Esophagus muscularis mucosa (tissue), 4 donors: Measurements from ENCODE around the gene SLTM. TPM values are rescaled to one million over a fixed set of nuclear protein-coding genes. Genes with fewer than 3 reads are reported as not detected.

Experiments used
- DNase-seq: peaks from one replicate; pipeline ENCODE4 v3.0.0-alpha.2; 2017; ENCODE audit errors: extremely low spot score
- H3K27ac ChIP-seq, 4 donors: fragments of 200-600 bp; sonication (generic); replicated peaks in 1 of 4; 1 replicate in 3 of 4; 2 replicates in 1 of 4; pipeline ENCODE4 v1.5.1; 2016 to 2019; ENCODE audit warnings: mild to moderate bottlenecking in 1 of 4
- H3K27me3 ChIP-seq, 4 donors: fragments of 200-600 bp; sonication (generic); one replicate each; pipeline versions ENCODE4 v1.5.1 to v1.6.0; 2016 to 2019
- H3K36me3 ChIP-seq, 4 donors: fragments of 200-600 bp; sonication (generic); one replicate each; pipeline ENCODE4 v1.5.1; 2016 to 2019
- H3K4me1 ChIP-seq, 4 donors: fragments of 200-600 bp; sonication (generic); one replicate each; pipeline ENCODE4 v1.5.1; 2016 to 2019
- H3K4me3 ChIP-seq, 4 donors: fragments of 200-600 bp; sonication (generic); 1 replicate in 2 of 4; 2 replicates in 2 of 4; pipeline ENCODE4 v1.5.1; 2016 to 2019; ENCODE audit warnings: mild to moderate bottlenecking in 4 of 4, moderate library complexity in 1 of 4
- H3K9me3 ChIP-seq, 4 donors: fragments of 200-600 bp; sonication (generic); 1 replicate in 3 of 4; 2 replicates in 1 of 4; pipeline ENCODE4 v1.5.1; 2016 to 2019
- EP300 ChIP-seq: sonication (generic); formaldehyde crosslinking; IDR thresholded peaks from one replicate; pipeline ENCODE4 v1.6.1; 2017; ENCODE audit warnings: antibody characterized with exemption
- POLR2A ChIP-seq: fragments of 450-650 bp; IDR thresholded peaks from one replicate; pipeline ENCODE4 v1.6.1; 2017; ENCODE audit warnings: antibody characterized with exemption, moderate library complexity, mild to moderate bottlenecking, low read depth
- POLR2AphosphoS5 ChIP-seq, 2 donors: sonication (generic); formaldehyde crosslinking; IDR thresholded peaks; one replicate each; pipeline ENCODE4 v1.6.1; 2017; ENCODE audit warnings: antibody characterized with exemption in 2 of 2
- WGBS: methylation state at CpG from one replicate; pipeline ENCODE4 v1.1.5; 2018; 5-methylcytosine and 5-hydroxymethylcytosine counted together
- intact Hi-C: fragments of 100-400 bp; cut with DNase I; formaldehyde crosslinking; loops from one replicate; pipeline ENCODE4 v1.15.1; 2023
- total RNA-seq, 4 donors: library from RNA; depleted of rRNA; stranded (reverse); fragments of >200 nt; gene quantifications; one replicate each; pipeline versions ENCODE4 v1.1.0 to v1.2.1, GENCODE V29; 2016
- TF ChIP-seq, protein P1 (sequence below), 3 experiments: fragments of 200-600 bp in 2 of 3; fragments of 450-650 bp in 1 of 3; sonication (generic) in 2 of 3; IDR thresholded peaks; one replicate each; pipeline ENCODE4 v1.5.1; 2017 to 2019; ENCODE audit warnings: antibody characterized with exemption in 3 of 3, mild to moderate bottlenecking in 2 of 3, moderate library complexity in 1 of 3

SLTM gene
- total RNA-seq, 4 donors from 2014 or later: 69.1 to 88.5 (median 76.3) TPM

- TF ChIP-seq POLR2A (no peak), POLR2AphosphoS5 (IDR thresholded peaks at IDR 0.05) (no peak), EP300 (no peak)
- TF ChIP-seq, protein P1, sequence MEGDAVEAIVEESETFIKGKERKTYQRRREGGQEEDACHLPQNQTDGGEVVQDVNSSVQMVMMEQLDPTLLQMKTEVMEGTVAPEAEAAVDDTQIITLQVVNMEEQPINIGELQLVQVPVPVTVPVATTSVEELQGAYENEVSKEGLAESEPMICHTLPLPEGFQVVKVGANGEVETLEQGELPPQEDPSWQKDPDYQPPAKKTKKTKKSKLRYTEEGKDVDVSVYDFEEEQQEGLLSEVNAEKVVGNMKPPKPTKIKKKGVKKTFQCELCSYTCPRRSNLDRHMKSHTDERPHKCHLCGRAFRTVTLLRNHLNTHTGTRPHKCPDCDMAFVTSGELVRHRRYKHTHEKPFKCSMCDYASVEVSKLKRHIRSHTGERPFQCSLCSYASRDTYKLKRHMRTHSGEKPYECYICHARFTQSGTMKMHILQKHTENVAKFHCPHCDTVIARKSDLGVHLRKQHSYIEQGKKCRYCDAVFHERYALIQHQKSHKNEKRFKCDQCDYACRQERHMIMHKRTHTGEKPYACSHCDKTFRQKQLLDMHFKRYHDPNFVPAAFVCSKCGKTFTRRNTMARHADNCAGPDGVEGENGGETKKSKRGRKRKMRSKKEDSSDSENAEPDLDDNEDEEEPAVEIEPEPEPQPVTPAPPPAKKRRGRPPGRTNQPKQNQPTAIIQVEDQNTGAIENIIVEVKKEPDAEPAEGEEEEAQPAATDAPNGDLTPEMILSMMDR (IDR thresholded peaks at IDR 0.05): no peak
- 93% methylated on average over 5 of the region's 5 CpGs for WGBS
- intact Hi-C loops: no loop called here
- Histone ChIP-seq H3K27me3 (no peaks in the 10 kb centered on the region), H3K4me1 (peaks cover 36 to 82% (median 64%) of the 10 kb centered on the region in 4 donors), H3K27ac (no peak overlapping the region), H3K36me3 (peaks cover 0 to 40% (median 25%) of the 10 kb centered on the region in 4 donors), H3K9me3 (no peaks in the 10 kb centered on the region), H3K4me3 (no peak overlapping the region)
- DNase-seq: no peak
Observed at GRCh38 chr15:58926823-58927222, 6.7 kb downstream of the SLTM start.

- WGBS: 34% methylated on average over 2 of the region's 2 CpGs
- Histone ChIP-seq H3K27me3 (no peaks in the 10 kb centered on the region), H3K36me3 (peaks cover 0 to 45% (median 28%) of the 10 kb centered on the region in 4 donors), H3K4me3 (peak overlapping the region in 3 of 4 donors; percentile 2 to 11 (median 6)), H3K27ac (peak overlapping the region; percentile 68 to 77 (median 75)), H3K9me3 (no peaks in the 10 kb centered on the region), H3K4me1 (peaks cover 21 to 77% (median 57%) of the 10 kb centered on the region in 4 donors)
- DNase-seq: no peak
- intact Hi-C loops: no loop called here
- TF ChIP-seq, protein P1 (IDR thresholded peaks at IDR 0.05): no peak
- TF ChIP-seq EP300: no peak
Observed at GRCh38 chr15:58924327-58924726, 9.2 kb downstream of the SLTM start.

GRCh38 chr15:58923696-58924300 lies 9.7 kb downstream of the SLTM start:
- Histone ChIP-seq H3K27ac (peak overlapping the region; percentile 68 to 77 (median 75)), H3K27me3 (no peaks in the 10 kb centered on the region), H3K4me1 (peaks cover 21 to 75% (median 57%) of the 10 kb centered on the region in 4 donors), H3K9me3 (no peaks in the 10 kb centered on the region), H3K4me3 (peak overlapping the region in 1 of 4 donors; percentile 11), H3K36me3 (peaks cover 0 to 40% (median 24%) of the 10 kb centered on the region in 4 donors)
- intact Hi-C loops: no loop called here
- 82% methylated on average over 10 of the region's 10 CpGs for WGBS
- DNase-seq: no peak
- TF ChIP-seq POLR2AphosphoS5 (IDR thresholded peaks at IDR 0.05): no peak
- TF ChIP-seq, protein P1 (IDR thresholded peaks at IDR 0.05): no peak
- TF ChIP-seq POLR2A: no peak
- TF ChIP-seq EP300: no peak

DNA sequence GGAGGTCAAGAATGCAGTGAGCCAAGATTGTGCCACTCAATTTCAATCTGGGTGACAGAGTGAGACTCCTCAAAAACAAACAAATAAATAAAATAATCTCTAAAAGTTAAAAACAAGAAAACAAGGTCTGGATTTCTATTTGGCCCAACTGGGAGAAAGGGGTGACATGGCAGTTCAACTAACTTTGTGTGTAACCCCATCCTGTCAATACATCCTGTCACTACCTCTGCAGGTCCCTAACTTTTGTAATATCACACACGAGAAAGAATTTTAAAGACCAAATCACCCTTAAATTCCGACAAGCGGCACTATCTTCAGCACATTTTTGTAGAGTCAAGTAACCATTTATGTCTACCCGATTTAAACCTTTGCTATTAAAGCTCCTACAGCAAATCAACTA lies 10.2 kb downstream of the SLTM start:
- intact Hi-C loops: no loop called here
- Histone ChIP-seq H3K4me3 (no peak overlapping the region), H3K27ac (peak overlapping the region; percentile 68 to 77 (median 75)), H3K4me1 (peaks cover 24 to 79% (median 58%) of the 10 kb centered on the region in 4 donors), H3K9me3 (no peaks in the 10 kb centered on the region), H3K36me3 (peaks cover 0 to 35% (median 18%) of the 10 kb centered on the region in 4 donors), H3K27me3 (no peaks in the 10 kb centered on the region)
- WGBS: 76% methylated on average over 4 of the region's 4 CpGs
- no peak for DNase-seq
- TF ChIP-seq POLR2AphosphoS5 (IDR thresholded peaks at IDR 0.05): no peak
- TF ChIP-seq POLR2A: no peak
- TF ChIP-seq, protein P1 (IDR thresholded peaks at IDR 0.05): no peak
- TF ChIP-seq EP300: no peak
